ENCODE results near the gene MYNN.

DNA sequence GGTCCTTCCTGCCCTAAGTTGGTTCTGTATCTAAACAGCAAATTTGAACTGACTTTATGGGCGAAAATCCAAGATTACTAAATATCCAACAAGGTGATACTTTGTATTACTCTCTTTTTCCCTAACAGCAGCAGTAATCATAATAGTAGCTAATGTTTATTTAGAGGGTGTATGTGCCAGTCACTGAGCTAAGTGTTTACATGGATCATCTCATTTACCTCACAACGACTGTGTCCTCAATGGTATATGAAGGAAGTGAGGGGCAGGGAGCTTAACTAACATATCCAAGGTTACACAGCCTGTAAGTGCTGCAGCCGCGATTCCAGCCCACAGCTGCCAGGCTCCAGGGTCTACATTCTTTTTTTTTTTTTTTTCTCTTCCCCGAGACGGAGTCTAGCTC is 49.8 kb downstream of the MYNN start:
- TF ChIP-seq, protein P1, sequence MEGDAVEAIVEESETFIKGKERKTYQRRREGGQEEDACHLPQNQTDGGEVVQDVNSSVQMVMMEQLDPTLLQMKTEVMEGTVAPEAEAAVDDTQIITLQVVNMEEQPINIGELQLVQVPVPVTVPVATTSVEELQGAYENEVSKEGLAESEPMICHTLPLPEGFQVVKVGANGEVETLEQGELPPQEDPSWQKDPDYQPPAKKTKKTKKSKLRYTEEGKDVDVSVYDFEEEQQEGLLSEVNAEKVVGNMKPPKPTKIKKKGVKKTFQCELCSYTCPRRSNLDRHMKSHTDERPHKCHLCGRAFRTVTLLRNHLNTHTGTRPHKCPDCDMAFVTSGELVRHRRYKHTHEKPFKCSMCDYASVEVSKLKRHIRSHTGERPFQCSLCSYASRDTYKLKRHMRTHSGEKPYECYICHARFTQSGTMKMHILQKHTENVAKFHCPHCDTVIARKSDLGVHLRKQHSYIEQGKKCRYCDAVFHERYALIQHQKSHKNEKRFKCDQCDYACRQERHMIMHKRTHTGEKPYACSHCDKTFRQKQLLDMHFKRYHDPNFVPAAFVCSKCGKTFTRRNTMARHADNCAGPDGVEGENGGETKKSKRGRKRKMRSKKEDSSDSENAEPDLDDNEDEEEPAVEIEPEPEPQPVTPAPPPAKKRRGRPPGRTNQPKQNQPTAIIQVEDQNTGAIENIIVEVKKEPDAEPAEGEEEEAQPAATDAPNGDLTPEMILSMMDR (IDR thresholded peaks at IDR 0.05), result no peak
- TF ChIP-seq TCF7L2 (IDR thresholded peaks at IDR 0.05; ENCODE audit: low read depth, low read length), result no peak

All from Panc1 (cell line).